ENCODE measurements around the gene PDE4B.

The PDE4B gene

GRCh38 chr1:66323958-66324625 is 531.4 kb downstream of the PDE4B start:
- no peak for DNase-seq
- in situ Hi-C loops (cut with MboI; ENCODE audit: low pct_unique_long_range_greater_than_20kb, low sequenced_read_pairs), result no loop called here

GRCh38 chr1:66325594-66326380 is 533.1 kb downstream of the PDE4B start:
- in situ Hi-C loops (cut with MboI; ENCODE audit: low pct_unique_long_range_greater_than_20kb, low sequenced_read_pairs), result no loop called here

GRCh38 chr1:66326867-66327266 is 534.2 kb downstream of the PDE4B start:
- no peak for DNase-seq
- in situ Hi-C loops (cut with MboI; ENCODE audit: low pct_unique_long_range_greater_than_20kb, low sequenced_read_pairs), result no loop called here

More at GRCh38 chr1:66325594-66326380, 533.1 kb downstream of the PDE4B start:
- DNase-seq, result no peak

GRCh38 chr1:66327588-66327987 is 534.9 kb downstream of the PDE4B start:
- in situ Hi-C loops (cut with MboI; ENCODE audit: low pct_unique_long_range_greater_than_20kb, low sequenced_read_pairs), result no loop called here
- peak; percentile 44 for DNase-seq

- no peak for DNase-seq
- in situ Hi-C loops (cut with MboI; ENCODE audit: low pct_unique_long_range_greater_than_20kb, low sequenced_read_pairs), result no loop called here
Measured at GRCh38 chr1:66328896-66329295, 536.2 kb downstream of the PDE4B start.

GRCh38 chr1:66330722-66331141 is 538.0 kb downstream of the PDE4B start:
- in situ Hi-C loops (cut with MboI; ENCODE audit: low pct_unique_long_range_greater_than_20kb, low sequenced_read_pairs), result no loop called here
- DNase-seq, result peak; percentile 67

- peak; percentile 64 for DNase-seq
- in situ Hi-C loops (cut with MboI; ENCODE audit: low pct_unique_long_range_greater_than_20kb, low sequenced_read_pairs), result no loop called here
Measured at GRCh38 chr1:66331658-66332547, 539.2 kb downstream of the PDE4B start.

- in situ Hi-C loops (cut with MboI; ENCODE audit: low pct_unique_long_range_greater_than_20kb, low sequenced_read_pairs), result no loop called here
- DNase-seq, result no peak
Measured at GRCh38 chr1:66332548-66332901, 539.8 kb downstream of the PDE4B start.

- DNase-seq, result peak; percentile 49
- in situ Hi-C loops (cut with MboI; ENCODE audit: low pct_unique_long_range_greater_than_20kb, low sequenced_read_pairs), result no loop called here
Measured at GRCh38 chr1:66333466-66334199, 540.9 kb downstream of the PDE4B start.

- DNase-seq, result no peak
- in situ Hi-C loops (cut with MboI; ENCODE audit: low pct_unique_long_range_greater_than_20kb, low sequenced_read_pairs), result no loop called here
Measured at GRCh38 chr1:66334318-66334717, 541.6 kb downstream of the PDE4B start.

GRCh38 chr1:66335125-66335524 is 542.4 kb downstream of the PDE4B start:
- in situ Hi-C loops (cut with MboI; ENCODE audit: low pct_unique_long_range_greater_than_20kb, low sequenced_read_pairs), result no loop called here
- no peak for DNase-seq

- in situ Hi-C loops (cut with MboI; ENCODE audit: low pct_unique_long_range_greater_than_20kb, low sequenced_read_pairs), result no loop called here
- peak; percentile 97 for DNase-seq
Measured at GRCh38 chr1:66335859-66336640, 543.4 kb downstream of the PDE4B start.

- DNase-seq, result no peak
- in situ Hi-C loops (cut with MboI; ENCODE audit: low pct_unique_long_range_greater_than_20kb, low sequenced_read_pairs), result no loop called here
Measured at GRCh38 chr1:66336641-66336990, 543.9 kb downstream of the PDE4B start.

- in situ Hi-C loops (cut with MboI; ENCODE audit: low pct_unique_long_range_greater_than_20kb, low sequenced_read_pairs), result no loop called here
Measured at GRCh38 chr1:66337249-66337648, 544.6 kb downstream of the PDE4B start.

GRCh38 chr1:66339944-66340343 is 547.2 kb downstream of the PDE4B start:
- DNase-seq, result peak; percentile 33
- in situ Hi-C loops (cut with MboI; ENCODE audit: low pct_unique_long_range_greater_than_20kb, low sequenced_read_pairs), result no loop called here

More at GRCh38 chr1:66337249-66337648, 544.6 kb downstream of the PDE4B start:
- no peak for DNase-seq

- in situ Hi-C loops (cut with MboI; ENCODE audit: low pct_unique_long_range_greater_than_20kb, low sequenced_read_pairs), result no loop called here
- DNase-seq, result no peak
Measured at GRCh38 chr1:66341446-66342089, 548.9 kb downstream of the PDE4B start.

- no peak for DNase-seq
- in situ Hi-C loops (cut with MboI; ENCODE audit: low pct_unique_long_range_greater_than_20kb, low sequenced_read_pairs), result no loop called here
Measured at GRCh38 chr1:66342707-66343106, 550.0 kb downstream of the PDE4B start.
